ENCODE data around the gene PIEZO1.

- no peak for TF ChIP-seq GATA2 (IDR thresholded peaks at IDR 0.05; ENCODE audit: low read depth, low read length)
- no peak for TF ChIP-seq GATA3 (IDR thresholded peaks at IDR 0.05; ENCODE audit: low read depth, low read length)
Observed at GRCh38 chr16:88696441-88696840, 88.6 kb downstream of the PIEZO1 start.
